Mucosa of descending colon (tissue), 3 donors: Measurements from ENCODE around the gene FOXI1. TPM values are rescaled to one million over a fixed set of nuclear protein-coding genes. Genes with fewer than 3 reads are reported as not detected.
"Not testable (repeated sequence)": the region's sequence is repeated elsewhere in the genome, so short reads cannot be mapped to it uniquely, and the experiment has no call there.

ENCODE experiments used
- ATAC-seq: fragments of 200-7000 bp; cut with Tn5 transposase; one replicate; pipeline ENCODE4 v1.9.1; 2020; ENCODE audit warnings: mild to moderate bottlenecking, moderate library complexity
- DNase-seq, 3 donors: peaks; one replicate each; pipeline ENCODE4 v3.0.0-alpha.2; 2020
- H3K36me3 ChIP-seq: fragments of 200-600 bp; one replicate; pipeline ENCODE4 v1.8.0; 2021; ENCODE audit warnings: low read depth, mild to moderate bottlenecking
- H3K4me1 ChIP-seq: fragments of 200-600 bp; one replicate; pipeline ENCODE4 v1.8.0; 2021; ENCODE audit warnings: low read depth, mild to moderate bottlenecking
- H3K4me3 ChIP-seq: fragments of 200-600 bp; one replicate; pipeline ENCODE4 v1.8.0; 2021; ENCODE audit warnings: mild to moderate bottlenecking
- H3K9me3 ChIP-seq: fragments of 200-600 bp; one replicate; pipeline ENCODE4 v1.8.0; 2021; ENCODE audit warnings: mild to moderate bottlenecking
- CTCF ChIP-seq: fragments of 200-600 bp; IDR thresholded peaks from one replicate; pipeline ENCODE4 v1.8.0; 2022; ENCODE audit warnings: antibody characterized with exemption, mild to moderate bottlenecking
- intact Hi-C, 2 donors: fragments of 100-400 bp; cut with DNase I in 1 of 2; cut with micrococcal nuclease in 1 of 2; formaldehyde crosslinking; loops; one replicate each; pipeline versions ENCODE4 v1.11.0 to v1.11.1; 2022; cut with DNase I, micrococcal nuclease
- total RNA-seq, 3 donors: library from RNA; stranded (reverse); fragmentation: NEBNext Ultra II Directional in 2 of 3; extraction: Animal tissue kit (Norgen Biotek cat#: 25700) in 2 of 3; gene quantifications; one replicate each; pipeline versions ENCODE4 v1.2.1 to v1.2.4, GENCODE V29; 2021 to 2023
- donor health status: DM: no; HTN: no; CAD: no; lungs with moderate emphysema.
- donor health status: DM: no; HTN: no; CAD: no.
- donor health status: DM: no; HTN: yes; CAD: no.

Gene FOXI1
- total RNA-seq, 3 donors from 2014 or later: 0.80 TPM; not detected in 2

GRCh38 chr5:170138273-170138672 is 32.6 kb downstream of the FOXI1 start:
- intact Hi-C loops: no loop called here
- no peak for TF ChIP-seq CTCF
- Histone ChIP-seq H3K4me1 (no peaks in the 10 kb centered on the region), H3K36me3 (no peaks in the 10 kb centered on the region), H3K4me3 (no peak overlapping the region), H3K9me3 (no peaks in the 10 kb centered on the region)
- ATAC-seq (no peak), DNase-seq (no peak)

GRCh38 chr5:170139786-170140335 is 34.2 kb downstream of the FOXI1 start:
- DNase-seq (no peak), ATAC-seq (no peak)
- intact Hi-C loops: no loop called here
- Histone ChIP-seq H3K4me3 (no peak overlapping the region), H3K36me3 (no peaks in the 10 kb centered on the region), H3K4me1 (no peaks in the 10 kb centered on the region), H3K9me3 (no peaks in the 10 kb centered on the region)
- no peak for TF ChIP-seq CTCF

- H3K4me3 ChIP-seq, H3K9me3 ChIP-seq, DNase-seq, ATAC-seq, intact Hi-C loops, H3K4me1 ChIP-seq, H3K36me3 ChIP-seq: not testable (repeated sequence)
Observed at GRCh38 chr5:170141196-170141595, 35.5 kb downstream of the FOXI1 start.

- Histone ChIP-seq H3K4me3 (no peak overlapping the region), H3K9me3 (no peaks in the 10 kb centered on the region), H3K36me3 (no peaks in the 10 kb centered on the region), H3K4me1 (no peaks in the 10 kb centered on the region)
- no peak for TF ChIP-seq CTCF
- ATAC-seq (no peak), DNase-seq (no peak)
- intact Hi-C loops: no loop called here
Observed at GRCh38 chr5:170141636-170142035, 35.9 kb downstream of the FOXI1 start.

- no peaks in the 10 kb centered on the region for H3K36me3 ChIP-seq
- intact Hi-C loops: no loop called here
- ATAC-seq: no peak
Observed at GRCh38 chr5:170142196-170142595, 36.5 kb downstream of the FOXI1 start.

DNA sequence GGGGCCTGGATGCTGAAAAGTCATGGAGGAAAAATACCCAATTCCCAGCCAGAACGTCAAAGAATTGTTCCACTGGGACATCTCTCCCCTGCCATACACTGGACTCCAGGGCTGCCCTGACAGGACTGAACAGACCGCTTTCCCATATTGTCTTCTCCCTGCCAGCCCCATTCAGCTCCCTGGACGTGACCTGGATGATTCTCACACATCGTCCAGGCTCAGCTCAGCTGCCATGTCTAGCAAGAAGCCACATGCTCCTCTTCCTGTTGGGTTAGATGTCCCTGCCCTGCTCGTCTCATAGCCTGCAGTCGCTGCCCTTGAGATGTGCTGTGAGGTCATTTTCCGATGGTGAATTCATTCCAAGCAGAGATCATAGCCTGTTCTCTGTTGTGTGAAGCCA is 37.4 kb downstream of the FOXI1 start:
- no peak for ATAC-seq
- intact Hi-C loops: no loop called here
- TF ChIP-seq CTCF: no peak
- no peaks in the 10 kb centered on the region for H3K9me3 ChIP-seq
- no peak for DNase-seq
- no peak overlapping the region for H3K4me3 ChIP-seq
- H3K36me3 ChIP-seq: no peaks in the 10 kb centered on the region
- H3K4me1 ChIP-seq: no peaks in the 10 kb centered on the region

More at GRCh38 chr5:170142196-170142595, 36.5 kb downstream of the FOXI1 start:
- TF ChIP-seq CTCF: no peak
- Histone ChIP-seq H3K9me3 (no peaks in the 10 kb centered on the region), H3K4me1 (no peaks in the 10 kb centered on the region), H3K4me3 (no peak overlapping the region)
- no peak for DNase-seq
